Upper lobe of left lung (tissue), 6 donors: Measurements from ENCODE around the gene PROSER2. TPM values are rescaled to one million over a fixed set of nuclear protein-coding genes. Genes with fewer than 3 reads are reported as not detected.

Experiments
- ATAC-seq, 2 donors: fragments of 200-7000 bp; cut with Tn5 transposase; one replicate each; pipeline ENCODE4 v1.9.1; 2022; ENCODE audit warnings: mild to moderate bottlenecking in 2 of 2, moderate library complexity in 2 of 2; ENCODE audit not compliant: low FRiP score in 2 of 2
- DNase-seq, 2 donors: peaks; one replicate each; pipeline ENCODE4 v3.0.0-alpha.2; 2019 to 2020
- H3K27ac ChIP-seq, 4 donors: fragments of 200-600 bp; sonication (generic); one replicate each; pipeline ENCODE4 v1.5.1; 2016 to 2019
- H3K27me3 ChIP-seq, 4 donors: fragments of 200-600 bp; sonication (generic); one replicate each; pipeline ENCODE4 v1.5.1; 2017 to 2019
- H3K36me3 ChIP-seq, 4 donors: fragments of 200-600 bp; sonication (generic); one replicate each; pipeline ENCODE4 v1.5.1; 2016 to 2019
- H3K4me1 ChIP-seq, 4 donors: fragments of 200-600 bp; sonication (generic); one replicate each; pipeline ENCODE4 v1.5.1; 2018 to 2019
- H3K4me3 ChIP-seq, 4 donors: fragments of 200-600 bp; sonication (generic); one replicate each; pipeline ENCODE4 v1.5.1; 2017 to 2019; ENCODE audit warnings: mild to moderate bottlenecking in 2 of 4, moderate library complexity in 1 of 4
- H3K9me3 ChIP-seq, 4 donors: fragments of 200-600 bp; sonication (generic); one replicate each; pipeline ENCODE4 v1.5.1; 2018 to 2019
- CTCF ChIP-seq, 6 experiments: fragments of 450-650 bp in 4 of 6; fragments of 200-600 bp in 2 of 6; sonication (generic) in 2 of 6; IDR thresholded peaks; one replicate each; pipeline ENCODE4 v1.5.1; 2016 to 2019; ENCODE audit warnings: antibody characterized with exemption in 6 of 6
- EP300 ChIP-seq, 4 donors: sonication (generic); formaldehyde crosslinking; IDR thresholded peaks; one replicate each; pipeline ENCODE4 v1.5.1; 2017; ENCODE audit warnings: antibody characterized with exemption in 4 of 4, control low read depth in 2 of 4
- POLR2A ChIP-seq, 4 donors: fragments of 450-650 bp; IDR thresholded peaks; one replicate each; pipeline ENCODE4 v1.5.1; 2016 to 2017; ENCODE audit warnings: antibody characterized with exemption in 4 of 4, mild to moderate bottlenecking in 2 of 4
- POLR2AphosphoS5 ChIP-seq, 2 donors: sonication (generic); formaldehyde crosslinking; IDR thresholded peaks; one replicate each; pipeline ENCODE4 v1.5.1; 2017; ENCODE audit warnings: antibody characterized with exemption in 2 of 2
- WGBS, 2 donors: methylation state at CpG; one replicate each; pipeline ENCODE4 v1.1.5; 2017 to 2018; 5-methylcytosine and 5-hydroxymethylcytosine counted together
- total RNA-seq, 6 donors: library from RNA; depleted of rRNA in 4 of 6; stranded (reverse); fragments of >200 nt in 4 of 6; gene quantifications; one replicate each; pipeline versions ENCODE4 v1.1.0 to v1.2.1, GENCODE V29; 2016 to 2021
- donor health status: DM: no; HTN: no; CAD: no; lungs with moderate emphysema.
- donor health status: DM: no; HTN: yes; CAD: no; lungs with severe emphysema.

PROSER2 gene
- total RNA-seq, 6 donors from 2014 or later = 19.8 to 64.5 (median 24.7) TPM

- H3K4me1 ChIP-seq = no peaks in the 10 kb centered on the region
- H3K9me3 ChIP-seq = no peaks in the 10 kb centered on the region
- H3K27ac ChIP-seq = no peak overlapping the region
- 92 to 97% methylated on average over 24 to 25 of the region's 25 CpGs for WGBS, 2 donors
- H3K4me3 ChIP-seq = no peak overlapping the region
- no peaks in the 10 kb centered on the region for H3K27me3 ChIP-seq
- no peak for TF ChIP-seq POLR2A (IDR thresholded peaks at IDR 0.05)
- TF ChIP-seq CTCF (IDR thresholded peaks at IDR 0.05) = no peak
- no peaks in the 10 kb centered on the region for H3K36me3 ChIP-seq
- peak in 1 of 2 donors; percentile 56 for DNase-seq
- ATAC-seq = peak in 1 of 2 donors; percentile 58
Measured at GRCh38 chr10:11795101-11795920, 27.8 kb upstream of the PROSER2 start.

GRCh38 chr10:11796474-11796873 is 26.7 kb upstream of the PROSER2 start:
- WGBS, 2 donors = 59 to 72% methylated on average over 2 of the region's 2 CpGs

GRCh38 chr10:11797281-11797680 is 25.9 kb upstream of the PROSER2 start:
- no peak for TF ChIP-seq EP300 (IDR thresholded peaks at IDR 0.05)
- no peak for TF ChIP-seq POLR2A (IDR thresholded peaks at IDR 0.05)
- no peak for TF ChIP-seq POLR2AphosphoS5 (IDR thresholded peaks at IDR 0.05)
- no peak for TF ChIP-seq CTCF (IDR thresholded peaks at IDR 0.05)
- Histone ChIP-seq H3K27me3 (no peaks in the 10 kb centered on the region), H3K9me3 (no peaks in the 10 kb centered on the region), H3K36me3 (no peaks in the 10 kb centered on the region), H3K4me1 (no peaks in the 10 kb centered on the region), H3K27ac (no peak overlapping the region), H3K4me3 (no peak overlapping the region)
- 93 to 95% methylated on average over 10 of the region's 10 CpGs for WGBS, 2 donors
- ATAC-seq = no peak
- DNase-seq = no peak

More at GRCh38 chr10:11796474-11796873, 26.7 kb upstream of the PROSER2 start:
- Histone ChIP-seq H3K36me3 (no peaks in the 10 kb centered on the region), H3K9me3 (no peaks in the 10 kb centered on the region), H3K27me3 (no peaks in the 10 kb centered on the region), H3K4me1 (no peaks in the 10 kb centered on the region), H3K4me3 (no peak overlapping the region), H3K27ac (no peak overlapping the region)
- TF ChIP-seq POLR2AphosphoS5 (IDR thresholded peaks at IDR 0.05) (no peak), CTCF (IDR thresholded peaks at IDR 0.05) (no peak), EP300 (IDR thresholded peaks at IDR 0.05) (no peak), POLR2A (IDR thresholded peaks at IDR 0.05) (no peak)
- DNase-seq (no peak), ATAC-seq (no peak)

- Histone ChIP-seq H3K9me3 (no peaks in the 10 kb centered on the region), H3K36me3 (no peaks in the 10 kb centered on the region), H3K27me3 (no peaks in the 10 kb centered on the region), H3K4me3 (no peak overlapping the region), H3K4me1 (no peaks in the 10 kb centered on the region), H3K27ac (no peak overlapping the region)
- no peak for TF ChIP-seq CTCF (IDR thresholded peaks at IDR 0.05)
- no peak for TF ChIP-seq EP300 (IDR thresholded peaks at IDR 0.05)
- TF ChIP-seq POLR2AphosphoS5 (IDR thresholded peaks at IDR 0.05) = no peak
- TF ChIP-seq POLR2A (IDR thresholded peaks at IDR 0.05) = no peak
- DNase-seq = no peak
- ATAC-seq = no peak
- 88 to 89% methylated on average over 12 of the region's 12 CpGs for WGBS, 2 donors
Measured at GRCh38 chr10:11797847-11798633, 25.1 kb upstream of the PROSER2 start.
